K562 (cell line): ENCODE data around the gene ARHGAP24. TPM values are rescaled to one million over a fixed set of nuclear protein-coding genes. Genes with fewer than 3 reads are reported as not detected.

ENCODE experiments used
- ARID3A ChIP-seq: IDR thresholded peaks from 2 replicates; pipeline ENCODE4 v1.6.1; 2012; ENCODE audit warnings: low read depth, low read length, improper control_type of control experiment, borderline replicate concordance
- DEAF1 ChIP-seq: fragments of 450-650 bp; formaldehyde crosslinking; IDR thresholded peaks from 2 replicates; pipeline ENCODE4 v1.4.0; 2020; ENCODE audit warnings: mild to moderate bottlenecking, moderate library complexity
- ELF4 ChIP-seq: fragments of 450-650 bp; formaldehyde crosslinking; IDR thresholded peaks from 2 replicates; pipeline ENCODE4 v1.4.0; 2022; ENCODE audit warnings: missing genetic modification characterization
- PYGO2 ChIP-seq: fragments of 450-650 bp; IDR thresholded peaks from 2 replicates; pipeline ENCODE4 v1.6.1; 2016; ENCODE audit warnings: mild to moderate bottlenecking, missing genetic modification characterization, moderate library complexity, missing compliant biosample characterization
- RAD21 ChIP-seq, 2 experiments: fragments of 250-450 bp in 1 of 2; fragments of 450-650 bp in 1 of 2; sonication (Bioruptor Pico) in 1 of 2; formaldehyde crosslinking in 1 of 2; IDR thresholded peaks in 1 of 2; conservative IDR thresholded peaks in 1 of 2; 2 replicates each; pipeline versions ENCODE4 v1.4.0 to v1.8.0; 2020 to 2022; ENCODE audit warnings: mild to moderate bottlenecking in 2 of 2, moderate library complexity in 1 of 2
- SMC3 ChIP-seq: conservative IDR thresholded peaks from 2 replicates; pipeline ENCODE4 v1.6.1; 2011; ENCODE audit warnings: low read depth, low read length, improper control_type of control experiment; ENCODE audit not compliant: insufficient read depth
- ZFPM2 ChIP-seq: fragments of 250-450 bp; sonication (Bioruptor Pico); IDR thresholded peaks from 2 replicates; pipeline ENCODE4 v1.5.1; 2022; ENCODE audit warnings: mild to moderate bottlenecking
- ZNF274 ChIP-seq: IDR thresholded peaks from 2 replicates; pipeline ENCODE4 v1.6.1; 2011; ENCODE audit warnings: low read depth, mild to moderate bottlenecking, low read length, moderate library complexity, borderline replicate concordance
- polyA plus RNA-seq, 8 experiments: library from polyadenylated mRNA; depleted of rRNA in 4 of 8; stranded (reverse) in 5 of 8; unstranded in 3 of 8; fragments of >200 nt; fragmentation: Nextera tagmentation in 2 of 8; fragmentation: Illumina TruSeq in 1 of 8; extraction: Ambion mirVana in 2 of 8; extraction: Trizol in 1 of 8; gene quantifications; 2 replicates each; pipeline versions ENCODE4 v1.2.1 to v1.2.3, GENCODE V29; 2011 to 2014; ENCODE audit warnings: inconsistent platforms in 1 of 8, missing spikeins in 1 of 8
- total RNA-seq, 7 experiments: library from RNA; depleted of rRNA in 6 of 7; stranded (reverse); fragments of >200 nt in 6 of 7; fragmentation: Illumina TruSeq in 2 of 7; extraction: Trizol in 2 of 7; gene quantifications; 2 replicates each; pipeline versions ENCODE4 v1.2.1 to v1.2.3, GENCODE V29; 2011 to 2021; ENCODE audit warnings: low replicate concordance in 1 of 7

The ARHGAP24 gene
- total and polyA plus RNA-seq, 9 of the 15 experiments (the other 6 are each of a cell fraction or from before 2014, with no cell fraction given) = 8.0 to 22.6 (median 14.0) TPM

GRCh38 chr4:86043755-86044592 lies 569.0 kb downstream of the ARHGAP24 start (continued):
- TF ChIP-seq ELF4 (CRISPR knock-in tag) (no peak), SMC3 (peak; percentile 51), PYGO2 (tag) (no peak), ARID3A (0 out of 2 replicates have a peak, but pooled peaks have one; percentile 25), DEAF1 (peak; percentile 46; the same call in 1 of the 2 replicates), ZNF274 (no peak), ZFPM2 (CRISPR knock-in tag) (no peak), RAD21 (CRISPR knock-in tag; conservative IDR thresholded peaks at IDR 0.05 in 1 of 2, IDR thresholded peaks at IDR 0.05 in 1 of 2) (peak; percentile 64 to 80)
